PFSK-1 (cell line): Measurements from ENCODE around the gene SIX2.

Experiments used
- POLR2AphosphoS5 ChIP-seq: IDR thresholded peaks from 2 replicates; pipeline ENCODE4 v1.6.1; 2012; ENCODE audit warnings: low read depth, mild to moderate bottlenecking, control low read depth, low read length, moderate library complexity
- TF ChIP-seq, protein P1 (sequence below), 2 experiments: IDR thresholded peaks; 2 replicates each; pipeline versions ENCODE4 v1.6.1 to v1.8.0; 2011 to 2012; ENCODE audit warnings: low read depth in 2 of 2, low read length in 2 of 2, control low read depth in 1 of 2, inconsistent platforms in 1 of 2, mild to moderate bottlenecking in 1 of 2, moderate library complexity in 1 of 2; ENCODE audit not compliant: insufficient read depth in 1 of 2

DNA sequence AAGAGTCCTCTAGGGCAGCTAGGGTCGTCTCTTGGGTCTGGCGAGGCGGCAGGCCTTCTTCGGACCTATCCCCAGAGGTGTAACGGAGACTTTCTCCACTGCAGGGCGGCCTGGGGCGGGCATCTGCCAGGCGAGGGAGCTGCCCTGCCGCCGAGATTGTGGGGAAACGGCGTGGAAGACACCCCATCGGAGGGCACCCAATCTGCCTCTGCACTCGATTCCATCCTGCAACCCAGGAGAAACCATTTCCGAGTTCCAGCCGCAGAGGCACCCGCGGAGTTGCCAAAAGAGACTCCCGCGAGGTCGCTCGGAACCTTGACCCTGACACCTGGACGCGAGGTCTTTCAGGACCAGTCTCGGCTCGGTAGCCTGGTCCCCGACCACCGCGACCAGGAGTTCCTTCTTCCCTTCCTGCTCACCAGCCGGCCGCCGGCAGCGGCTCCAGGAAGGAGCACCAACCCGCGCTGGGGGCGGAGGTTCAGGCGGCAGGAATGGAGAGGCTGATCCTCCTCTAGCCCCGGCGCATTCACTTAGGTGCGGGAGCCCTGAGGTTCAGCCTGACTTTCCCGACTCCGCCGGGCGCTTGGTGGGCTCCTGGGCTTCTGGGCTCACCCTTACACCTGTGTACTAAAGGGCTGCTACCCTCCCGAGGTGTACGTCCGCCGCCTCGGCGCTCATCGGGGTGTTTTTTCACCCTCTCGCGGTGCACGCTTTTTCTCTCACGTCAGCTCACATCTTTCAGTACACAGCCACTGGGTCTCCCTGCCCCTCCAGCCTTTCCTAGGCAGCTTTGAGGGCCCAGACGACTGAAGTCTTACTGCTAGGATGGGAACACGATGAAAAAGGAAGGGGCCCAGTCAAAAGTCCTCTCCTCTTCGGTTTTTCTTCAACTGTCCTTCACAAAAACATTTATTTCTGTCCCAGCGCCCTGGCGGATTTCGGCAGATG lies 8.1 kb downstream of the SIX2 start:
- no peak for TF ChIP-seq POLR2AphosphoS5
- TF ChIP-seq, protein P1, sequence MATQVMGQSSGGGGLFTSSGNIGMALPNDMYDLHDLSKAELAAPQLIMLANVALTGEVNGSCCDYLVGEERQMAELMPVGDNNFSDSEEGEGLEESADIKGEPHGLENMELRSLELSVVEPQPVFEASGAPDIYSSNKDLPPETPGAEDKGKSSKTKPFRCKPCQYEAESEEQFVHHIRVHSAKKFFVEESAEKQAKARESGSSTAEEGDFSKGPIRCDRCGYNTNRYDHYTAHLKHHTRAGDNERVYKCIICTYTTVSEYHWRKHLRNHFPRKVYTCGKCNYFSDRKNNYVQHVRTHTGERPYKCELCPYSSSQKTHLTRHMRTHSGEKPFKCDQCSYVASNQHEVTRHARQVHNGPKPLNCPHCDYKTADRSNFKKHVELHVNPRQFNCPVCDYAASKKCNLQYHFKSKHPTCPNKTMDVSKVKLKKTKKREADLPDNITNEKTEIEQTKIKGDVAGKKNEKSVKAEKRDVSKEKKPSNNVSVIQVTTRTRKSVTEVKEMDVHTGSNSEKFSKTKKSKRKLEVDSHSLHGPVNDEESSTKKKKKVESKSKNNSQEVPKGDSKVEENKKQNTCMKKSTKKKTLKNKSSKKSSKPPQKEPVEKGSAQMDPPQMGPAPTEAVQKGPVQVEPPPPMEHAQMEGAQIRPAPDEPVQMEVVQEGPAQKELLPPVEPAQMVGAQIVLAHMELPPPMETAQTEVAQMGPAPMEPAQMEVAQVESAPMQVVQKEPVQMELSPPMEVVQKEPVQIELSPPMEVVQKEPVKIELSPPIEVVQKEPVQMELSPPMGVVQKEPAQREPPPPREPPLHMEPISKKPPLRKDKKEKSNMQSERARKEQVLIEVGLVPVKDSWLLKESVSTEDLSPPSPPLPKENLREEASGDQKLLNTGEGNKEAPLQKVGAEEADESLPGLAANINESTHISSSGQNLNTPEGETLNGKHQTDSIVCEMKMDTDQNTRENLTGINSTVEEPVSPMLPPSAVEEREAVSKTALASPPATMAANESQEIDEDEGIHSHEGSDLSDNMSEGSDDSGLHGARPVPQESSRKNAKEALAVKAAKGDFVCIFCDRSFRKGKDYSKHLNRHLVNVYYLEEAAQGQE (IDR thresholded peaks at IDR 0.05; ENCODE audit: insufficient read depth in 1 of 2, low read depth in 2 of 2, low read length in 2 of 2), result no peak
